Body of pancreas (tissue), 4 donors: ENCODE measurements around the gene ACVR1. TPM values are rescaled to one million over a fixed set of nuclear protein-coding genes. Genes with fewer than 3 reads are reported as not detected.

Experiments used
- ATAC-seq: fragments of 150-250 bp; one replicate; pipeline ENCODE4 v1.9.1; 2016
- DNase-seq, 4 donors: peaks; one replicate each; pipeline ENCODE4 v3.0.0-alpha.2; 2019
- H3K27ac ChIP-seq, 4 donors: fragments of 200-600 bp; sonication (generic); 1 replicate in 3 of 4; 2 replicates in 1 of 4; pipeline versions ENCODE4 v1.5.1 to v1.6.1; 2016 to 2019; ENCODE audit warnings: mild to moderate bottlenecking in 1 of 4, mixed read lengths in 1 of 4, moderate library complexity in 1 of 4
- H3K27me3 ChIP-seq, 2 donors: fragments of 200-600 bp; sonication (generic); one replicate each; pipeline ENCODE4 v1.6.0; 2016; ENCODE audit warnings: mild to moderate bottlenecking in 1 of 2
- H3K36me3 ChIP-seq, 2 donors: fragments of 200-600 bp; sonication (generic); replicated peaks in 1 of 2; 2 replicates each; pipeline ENCODE4 v1.5.1; 2016; ENCODE audit warnings: low read depth in 2 of 2; ENCODE audit not compliant: insufficient read depth in 1 of 2
- H3K4me1 ChIP-seq: fragments of 200-600 bp; sonication (generic); one replicate; pipeline ENCODE4 v1.6.0; 2016
- H3K4me3 ChIP-seq, 2 donors: fragments of 200-600 bp; sonication (generic); 1 replicate in 1 of 2; 2 replicates in 1 of 2; pipeline ENCODE4 v1.5.1; 2016 to 2019
- H3K9me3 ChIP-seq, 3 donors: fragments of 200-600 bp; sonication (generic); 1 replicate in 2 of 3; 2 replicates in 1 of 3; pipeline ENCODE4 v1.5.1; 2016
- CTCF ChIP-seq, 7 experiments: fragments of 450-650 bp in 4 of 7; fragments of 200-600 bp in 3 of 7; sonication (generic) in 3 of 7; IDR thresholded peaks; one replicate each; pipeline ENCODE4 v1.5.1; 2016 to 2019; ENCODE audit warnings: antibody characterized with exemption in 7 of 7
- POLR2A ChIP-seq, 3 donors: fragments of 450-650 bp; IDR thresholded peaks; one replicate each; pipeline ENCODE4 v1.6.1; 2016; ENCODE audit warnings: antibody characterized with exemption in 3 of 3, mild to moderate bottlenecking in 2 of 3
- WGBS, 2 donors: methylation state at CpG; one replicate each; pipeline ENCODE4 v1.1.5; 2017; 5-methylcytosine and 5-hydroxymethylcytosine counted together
- intact Hi-C: fragments of 100-400 bp; cut with DNase I; formaldehyde crosslinking; loops from one replicate; pipeline ENCODE4 v1.15.1; 2023
- total RNA-seq, 2 donors: library from RNA; depleted of rRNA; stranded (reverse); fragments of >200 nt; gene quantifications; one replicate each; pipeline ENCODE4 v1.1.0, GENCODE V29; 2016

Gene ACVR1
- total RNA-seq, 2 donors from 2014 or later: 14.0 to 18.5 TPM

DNA sequence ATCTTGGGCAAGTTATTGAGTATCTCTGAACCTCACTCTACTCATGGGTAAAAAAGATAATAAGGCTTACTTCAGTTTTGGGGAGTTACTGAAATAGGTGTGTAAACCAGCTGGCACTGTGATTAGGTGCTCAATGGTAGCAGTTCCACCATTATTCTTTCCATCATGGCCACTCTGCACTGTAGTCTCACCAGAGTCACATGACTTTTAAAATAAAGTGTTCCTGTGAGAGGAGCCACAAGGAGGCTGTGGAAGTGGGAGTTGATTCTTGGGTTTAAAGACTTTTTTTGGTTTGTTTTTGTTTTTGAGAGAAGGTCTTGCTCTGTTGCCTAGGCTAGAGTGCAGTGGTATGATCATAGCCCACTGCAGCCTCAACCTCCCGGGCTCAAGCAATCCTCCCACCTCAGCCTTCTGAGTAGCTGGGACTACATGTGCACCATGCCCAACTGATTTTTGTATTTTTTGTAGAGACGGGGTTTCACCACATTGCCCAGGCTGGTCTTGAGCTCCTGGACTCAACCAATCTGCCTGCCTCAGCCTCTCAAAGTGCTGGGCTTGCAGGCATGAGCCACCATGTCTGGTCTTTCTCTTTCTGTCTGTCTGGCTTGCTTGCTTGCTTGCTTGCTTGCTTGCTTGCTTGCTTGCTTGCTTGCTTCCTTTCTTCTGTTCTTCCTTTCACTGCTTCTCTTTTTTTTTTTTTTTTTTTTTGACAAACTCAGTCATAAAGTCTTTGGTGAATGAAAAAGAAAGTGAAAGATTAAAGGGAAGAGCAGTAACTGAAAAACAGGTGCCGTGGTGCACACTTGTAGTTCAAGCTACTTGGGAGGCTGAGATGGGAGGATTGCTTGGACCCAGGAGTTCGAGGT lies 21.2 kb upstream of the ACVR1 start:
- Histone ChIP-seq H3K27me3 (no peaks in the 10 kb centered on the region), H3K4me1 (peaks cover 7% of the 10 kb centered on the region), H3K36me3 (no peaks in the 10 kb centered on the region), H3K27ac (no peak overlapping the region), H3K4me3 (no peak overlapping the region), H3K9me3 (no peaks in the 10 kb centered on the region)
- intact Hi-C loops: no loop called here
- no peak for DNase-seq
- WGBS, 2 donors: 85 to 87% methylated on average over 4 of the region's 4 CpGs
- TF ChIP-seq CTCF (IDR thresholded peaks at IDR 0.05): no peak
- no peak for TF ChIP-seq POLR2A (IDR thresholded peaks at IDR 0.05)
- no peak for ATAC-seq

DNA sequence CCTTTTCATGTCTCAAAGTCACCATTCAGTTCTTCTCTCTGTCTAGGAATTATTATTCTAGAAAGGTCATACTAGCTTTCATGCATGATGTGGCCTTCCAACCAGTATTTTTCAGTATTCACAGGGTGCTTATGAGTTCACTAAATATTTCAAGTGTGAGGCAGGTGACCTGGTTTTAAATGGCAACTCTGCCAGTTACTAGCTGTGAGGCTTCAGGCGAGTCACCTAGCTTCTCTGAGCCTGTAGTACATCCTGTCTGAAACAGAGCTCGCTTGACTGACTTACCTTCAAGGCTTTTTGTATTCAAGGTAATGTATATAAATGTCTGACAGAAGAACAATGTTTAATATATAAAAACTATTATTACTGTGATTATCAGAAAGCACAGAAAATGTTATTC lies 19.4 kb upstream of the ACVR1 start:
- intact Hi-C loops: no loop called here
- no peak for DNase-seq
- TF ChIP-seq CTCF (IDR thresholded peaks at IDR 0.05) (no peak), POLR2A (IDR thresholded peaks at IDR 0.05) (no peak)

GRCh38 chr2:157894694-157895435 lies 18.7 kb upstream of the ACVR1 start:
- intact Hi-C loops: no loop called here
- ATAC-seq: no peak
- no peak for TF ChIP-seq CTCF (IDR thresholded peaks at IDR 0.05)
- TF ChIP-seq POLR2A (IDR thresholded peaks at IDR 0.05): no peak
- DNase-seq: no peak
- Histone ChIP-seq H3K9me3 (no peaks in the 10 kb centered on the region), H3K4me3 (no peak overlapping the region), H3K27me3 (no peaks in the 10 kb centered on the region), H3K36me3 (no peaks in the 10 kb centered on the region), H3K27ac (no peak overlapping the region), H3K4me1 (peaks cover 7% of the 10 kb centered on the region)
- 85 to 91% methylated on average over 12 of the region's 12 CpGs for WGBS, 2 donors

More for the DNA sequence above, 19.4 kb upstream of the ACVR1 start:
- Histone ChIP-seq H3K4me3 (no peak overlapping the region), H3K36me3 (no peaks in the 10 kb centered on the region), H3K4me1 (peaks cover 7% of the 10 kb centered on the region), H3K27ac (no peak overlapping the region), H3K27me3 (no peaks in the 10 kb centered on the region), H3K9me3 (no peaks in the 10 kb centered on the region)
- ATAC-seq: no peak
- WGBS, 2 donors: 92 to 98% methylated on average over 2 of the region's 2 CpGs

DNA sequence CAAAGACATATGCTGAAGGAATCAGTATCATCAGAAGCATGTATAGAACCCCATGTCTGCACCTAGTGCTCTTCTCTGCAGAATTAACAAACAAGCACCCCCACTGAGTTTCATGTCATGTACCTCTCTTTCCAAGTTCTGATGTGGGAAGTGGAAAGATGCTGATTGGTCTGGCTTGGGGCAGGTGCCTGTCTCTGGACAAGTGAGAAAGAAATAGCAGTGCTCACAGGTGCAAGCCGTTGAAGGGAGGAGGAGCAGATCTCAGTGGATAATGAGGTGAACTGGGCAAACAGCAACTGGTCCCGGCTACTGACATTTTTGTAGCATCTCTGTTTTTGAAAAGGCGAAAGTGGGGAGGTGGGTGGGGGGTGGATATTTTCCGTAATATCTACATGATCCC lies 17.5 kb upstream of the ACVR1 start:
- no peaks in the 10 kb centered on the region for H3K27me3 ChIP-seq
- intact Hi-C loops: no loop called here
- WGBS, 2 donors: 65 to 67% methylated on average over 4 of the region's 4 CpGs
- H3K36me3 ChIP-seq: no peaks in the 10 kb centered on the region
- peaks cover 6% of the 10 kb centered on the region for H3K4me1 ChIP-seq
- H3K27ac ChIP-seq: no peak overlapping the region
- ATAC-seq: no peak
- no peak for DNase-seq
- TF ChIP-seq CTCF (IDR thresholded peaks at IDR 0.05) (no peak), POLR2A (IDR thresholded peaks at IDR 0.05) (no peak)
- H3K9me3 ChIP-seq: no peaks in the 10 kb centered on the region
- no peak overlapping the region for H3K4me3 ChIP-seq
